HG02973 (cell line): ENCODE data around the gene CCDC91.
"Not testable (repeated sequence)": the region's sequence is repeated elsewhere in the genome, so short reads cannot be mapped to it uniquely, and the experiment has no call there.

ENCODE experiments used
- ATAC-seq: cut with Tn5 transposase; IDR thresholded peaks from one replicate; pipeline ENCODE4 v1.9.1; 2021; ENCODE audit warnings: moderate library complexity; ENCODE audit not compliant: unreplicated experiment

The CCDC91 gene

GRCh38 chr12:28351414-28351813 is 161.2 kb downstream of the CCDC91 start:
- ATAC-seq, result no peak

GRCh38 chr12:28355161-28355560 is 164.9 kb downstream of the CCDC91 start:
- ATAC-seq, result no peak

- no peak for ATAC-seq
Observed at GRCh38 chr12:28360253-28360652, 170.0 kb downstream of the CCDC91 start.

GRCh38 chr12:28367326-28367725 is 177.1 kb downstream of the CCDC91 start:
- no peak for ATAC-seq

GRCh38 chr12:28367993-28368392 is 177.7 kb downstream of the CCDC91 start:
- ATAC-seq, result no peak

- no peak for ATAC-seq
Observed at GRCh38 chr12:28369483-28369882, 179.2 kb downstream of the CCDC91 start.

- ATAC-seq, result no peak
Observed at GRCh38 chr12:28374556-28374955, 184.3 kb downstream of the CCDC91 start.

- ATAC-seq, result no peak
Observed at GRCh38 chr12:28378736-28379135, 188.5 kb downstream of the CCDC91 start.

GRCh38 chr12:28379779-28380178 is 189.5 kb downstream of the CCDC91 start:
- ATAC-seq, result not testable (repeated sequence)

- no peak for ATAC-seq
Observed at GRCh38 chr12:28383368-28383767, 193.1 kb downstream of the CCDC91 start.

GRCh38 chr12:28388879-28389278 is 198.6 kb downstream of the CCDC91 start:
- ATAC-seq, result no peak

- no peak for ATAC-seq
Observed at GRCh38 chr12:28390206-28390605, 199.9 kb downstream of the CCDC91 start.

GRCh38 chr12:28390761-28391385 is 200.6 kb downstream of the CCDC91 start:
- ATAC-seq, result no peak

- no peak for ATAC-seq
Observed at GRCh38 chr12:28409892-28410291, 219.6 kb downstream of the CCDC91 start.

GRCh38 chr12:28413460-28414109 is 223.3 kb downstream of the CCDC91 start:
- ATAC-seq, result no peak

- no peak for ATAC-seq
Observed at GRCh38 chr12:28415755-28416154, 225.5 kb downstream of the CCDC91 start.

GRCh38 chr12:28421374-28421773 is 231.1 kb downstream of the CCDC91 start:
- ATAC-seq, result no peak

- no peak for ATAC-seq
Observed at GRCh38 chr12:28424965-28425364, 234.7 kb downstream of the CCDC91 start.

- peak; percentile 64 for ATAC-seq
Observed at GRCh38 chr12:28425526-28425925, 235.3 kb downstream of the CCDC91 start.

- no peak for ATAC-seq
Observed at GRCh38 chr12:28427046-28427445, 236.8 kb downstream of the CCDC91 start.

- ATAC-seq, result no peak
Observed at GRCh38 chr12:28440081-28440608, 249.9 kb downstream of the CCDC91 start.

GRCh38 chr12:28442101-28442500 is 251.8 kb downstream of the CCDC91 start:
- ATAC-seq, result no peak

- no peak for ATAC-seq
Observed at GRCh38 chr12:28443337-28443736, 253.1 kb downstream of the CCDC91 start.
